ENCODE results near the gene FITM2. TPM values are rescaled to one million over a fixed set of nuclear protein-coding genes. Genes with fewer than 3 reads are reported as not detected.

Gene FITM2
- total and polyA plus RNA-seq, 2 experiments from 2014 or later: 6.5 to 8.9 TPM

- Histone ChIP-seq H3K9me2 (ENCODE audit: insufficient read depth) (no peaks in the 10 kb centered on the region), H3K9me3 (ENCODE audit: low read depth) (no peaks in the 10 kb centered on the region), H3K4me3 (no peak overlapping the region), H4K20me1 (ENCODE audit: insufficient read depth) (no peaks in the 10 kb centered on the region), H3K79me2 (ENCODE audit: insufficient read depth) (no peaks in the 10 kb centered on the region), H3K36me3 (ENCODE audit: low read depth) (no peaks in the 10 kb centered on the region), H3K4me2 (ENCODE audit: unreplicated experiment) (no peak overlapping the region), H3K4me1 (ENCODE audit: insufficient read depth) (no peaks in the 10 kb centered on the region), H3K27ac (no peak overlapping the region), H3F3A (ENCODE audit: insufficient read depth) (no peaks in the 10 kb centered on the region), H2AFZ (no peak overlapping the region), H3K9ac (no peak overlapping the region), H3K27me3 (replicated peaks; ENCODE audit: insufficient read depth) (peaks cover 14% of the 10 kb centered on the region; the same call in 1 of the 2 replicates)
- in situ Hi-C loops (cut with MboI): no loop called here
- WGBS, 2 experiments (ENCODE audit: low coverage in 1 of 2, low lambda C conversion rate in 2 of 2, missing lambda C conversion rate in 2 of 2): 29 to 34% methylated on average over 2 of the region's 2 CpGs
- no peak for DNase-seq
- no peak for TF ChIP-seq EZH2 (IDR thresholded peaks at IDR 0.05; ENCODE audit: insufficient read depth, poor library complexity, severe bottlenecking)
Observed at GRCh38 chr20:44357020-44357419, 46.0 kb upstream of the FITM2 start.

DNA sequence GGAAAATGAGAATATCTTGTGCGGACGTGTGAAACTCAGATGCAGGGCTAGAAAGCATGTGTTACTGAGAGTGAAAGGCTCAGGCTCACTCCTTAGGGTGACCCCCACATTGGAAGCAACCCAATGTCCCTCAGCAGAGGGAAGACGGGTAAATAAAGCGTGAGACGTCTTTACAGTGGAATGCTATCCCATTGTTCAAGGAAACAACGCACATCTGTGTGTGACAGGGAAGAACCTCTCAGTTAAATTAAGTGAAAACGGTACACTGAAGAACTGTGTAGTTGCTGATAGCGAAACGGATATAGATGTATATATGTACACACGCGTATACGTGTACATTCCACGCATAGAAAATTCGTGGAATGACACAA is 45.3 kb upstream of the FITM2 start:
- H3K4me3 ChIP-seq: no peak overlapping the region
- TF ChIP-seq EZH2 (IDR thresholded peaks at IDR 0.05; ENCODE audit: insufficient read depth, poor library complexity, severe bottlenecking) (no peak), EZH2phosphoT487 (IDR thresholded peaks at IDR 0.05; ENCODE audit: insufficient read depth, low read depth) (no peak)
- H3K27ac ChIP-seq: no peak overlapping the region
- H3K4me2 ChIP-seq (ENCODE audit: unreplicated experiment): no peak overlapping the region
- no peaks in the 10 kb centered on the region for H3K4me1 ChIP-seq (ENCODE audit: insufficient read depth)
- H4K20me1 ChIP-seq (ENCODE audit: insufficient read depth): no peaks in the 10 kb centered on the region
- no peak for DNase-seq
- H3K9ac ChIP-seq: no peak overlapping the region
- H3K36me3 ChIP-seq (ENCODE audit: low read depth): no peaks in the 10 kb centered on the region
- in situ Hi-C loops (cut with MboI): no loop called here
- H2AFZ ChIP-seq: no peak overlapping the region
- H3K9me2 ChIP-seq (ENCODE audit: insufficient read depth): no peaks in the 10 kb centered on the region
- no peaks in the 10 kb centered on the region for H3K9me3 ChIP-seq (ENCODE audit: low read depth)
- peaks cover 14% of the 10 kb centered on the region; the same call in 1 of the 2 replicates for H3K27me3 ChIP-seq (replicated peaks; ENCODE audit: insufficient read depth)
- H3F3A ChIP-seq (ENCODE audit: insufficient read depth): no peaks in the 10 kb centered on the region
- H3K79me2 ChIP-seq (ENCODE audit: insufficient read depth): no peaks in the 10 kb centered on the region
- WGBS, 2 experiments (ENCODE audit: low coverage in 1 of 2, low lambda C conversion rate in 2 of 2, missing lambda C conversion rate in 2 of 2): 71 to 74% methylated on average over 14 of the region's 14 CpGs

- Histone ChIP-seq H3F3A (ENCODE audit: insufficient read depth) (no peaks in the 10 kb centered on the region), H4K20me1 (ENCODE audit: insufficient read depth) (no peaks in the 10 kb centered on the region), H3K27me3 (replicated peaks; ENCODE audit: insufficient read depth) (peaks cover 14% of the 10 kb centered on the region), H3K9ac (no peak within 1 kb of the TSS), H3K36me3 (ENCODE audit: low read depth) (no peaks in the 10 kb centered on the region), H3K79me2 (ENCODE audit: insufficient read depth) (no peaks in the 10 kb centered on the region), H2AFZ (no peak within 1 kb of the TSS), H3K4me2 (ENCODE audit: unreplicated experiment) (no peak within 1 kb of the TSS), H3K4me3 (no peak within 1 kb of the TSS), H3K4me1 (ENCODE audit: insufficient read depth) (no peaks in the 10 kb centered on the region), H3K9me3 (ENCODE audit: low read depth) (no peaks in the 10 kb centered on the region), H3K9me2 (ENCODE audit: insufficient read depth) (no peaks in the 10 kb centered on the region), H3K27ac (no peak within 1 kb of the TSS)
- no peak for TF ChIP-seq EZH2 (IDR thresholded peaks at IDR 0.05; ENCODE audit: insufficient read depth, poor library complexity, severe bottlenecking)
- WGBS, 2 experiments (ENCODE audit: low coverage in 1 of 2, low lambda C conversion rate in 2 of 2, missing lambda C conversion rate in 2 of 2): 75 to 76% methylated on average over 39 to 40 of the region's 40 CpGs
- in situ Hi-C loops (cut with MboI): no loop called here
- DNase-seq: no peak
Observed at GRCh38 chr20:44355498-44356352, 44.7 kb upstream of the FITM2 start, which contains the start of gene HNF4A. TSS of gene HNF4A (plus strand) at chr20:44355699. CDS start at chr20:44355805, 106 bp downstream.

DNA sequence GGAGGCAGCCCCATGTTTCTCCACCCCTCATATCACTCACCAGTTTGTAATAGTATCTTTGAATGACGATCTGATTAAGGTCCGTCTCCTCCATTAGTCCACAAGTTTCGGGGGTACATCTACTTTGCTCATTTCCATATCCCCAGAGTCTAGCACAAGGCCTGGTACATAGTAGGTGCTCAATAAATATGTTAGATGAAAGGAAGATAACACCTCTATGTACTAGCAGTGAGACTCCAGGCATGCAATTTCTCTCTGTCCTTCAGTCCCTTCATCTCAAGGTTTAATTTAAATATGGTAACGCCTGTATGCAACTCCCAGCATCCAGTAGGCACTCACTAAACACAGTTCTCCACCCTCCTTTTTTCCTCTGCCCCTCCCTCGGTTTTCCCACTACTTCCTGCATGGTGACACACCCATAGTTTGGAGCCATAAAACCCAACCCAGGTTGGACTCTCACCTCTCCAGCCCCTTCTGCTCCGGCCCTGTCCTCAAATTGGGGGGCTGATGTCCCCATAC is 44.0 kb upstream of the FITM2 start:
- WGBS, 2 experiments (ENCODE audit: low coverage in 1 of 2, low lambda C conversion rate in 2 of 2, missing lambda C conversion rate in 2 of 2): 65 to 69% methylated on average over 6 of the region's 6 CpGs
- Histone ChIP-seq H3K4me3 (no peak overlapping the region), H3K4me2 (ENCODE audit: unreplicated experiment) (no peak overlapping the region), H3F3A (ENCODE audit: insufficient read depth) (no peaks in the 10 kb centered on the region), H3K79me2 (ENCODE audit: insufficient read depth) (no peaks in the 10 kb centered on the region), H3K9me2 (ENCODE audit: insufficient read depth) (no peaks in the 10 kb centered on the region), H3K9me3 (ENCODE audit: low read depth) (no peaks in the 10 kb centered on the region), H3K27me3 (replicated peaks; ENCODE audit: insufficient read depth) (peaks cover 12% of the 10 kb centered on the region), H3K36me3 (ENCODE audit: low read depth) (no peaks in the 10 kb centered on the region), H4K20me1 (ENCODE audit: insufficient read depth) (no peaks in the 10 kb centered on the region), H3K9ac (no peak overlapping the region), H2AFZ (no peak overlapping the region), H3K27ac (no peak overlapping the region), H3K4me1 (ENCODE audit: insufficient read depth) (no peaks in the 10 kb centered on the region)
- DNase-seq: no peak
- TF ChIP-seq EZH2 (IDR thresholded peaks at IDR 0.05; ENCODE audit: insufficient read depth, poor library complexity, severe bottlenecking): no peak
- no peak for TF ChIP-seq EZH2phosphoT487 (IDR thresholded peaks at IDR 0.05; ENCODE audit: insufficient read depth, low read depth)
- in situ Hi-C loops (cut with MboI): no loop called here
